Endothelial cell of umbilical vein (primary cell): ENCODE data around the gene SH3PXD2A. TPM values are rescaled to one million over a fixed set of nuclear protein-coding genes. Genes with fewer than 3 reads are reported as not detected.

ENCODE experiments used
- BruUV-seq: library from RNA; stranded (reverse); fragments of 400-500 nt; replicated peaks from 2 replicates; lab custom pipeline; 2021; lab: Mats Ljungman, UMichigan
- CTCF ChIA-PET: fragments of 300-600, 350-600 bp; sonication (Branson Sonifier 250); formaldehyde crosslinking; loops from one replicate; lab custom pipeline; 2021; ENCODE audit warnings: antibody characterized with exemption, inconsistent platforms; lab: Charles Lee
- POLR2A ChIA-PET: fragments of 300-600, 350-600 bp; sonication (Branson Sonifier 250); formaldehyde crosslinking; loops from one replicate; lab custom pipeline; 2021; ENCODE audit warnings: antibody characterized with exemption, inconsistent platforms; lab: Charles Lee
- DNase-seq: peaks from one replicate; pipeline ENCODE4 v3.0.0-alpha.2; 2011; ENCODE audit warnings: low read depth, low spot score
- FAIRE-seq: peaks from 2 replicates; lab custom pipeline; 2011; peaks lifted over from hg19 to GRCh38; lab: Jason Lieb, UNC
- H2AFZ ChIP-seq: 2 replicates; pipeline ENCODE4 v1.6.0; 2012; ENCODE audit warnings: low read depth, low read length, control low read depth, inconsistent platforms
- H3K27ac ChIP-seq: 2 replicates; pipeline ENCODE4 v1.5.1; 2011; ENCODE audit warnings: low read depth, mild to moderate bottlenecking, control low read depth, low read length, moderate library complexity; ENCODE audit not compliant: insufficient read depth
- H3K27me3 ChIP-seq, 2 experiments: 2 replicates each; pipeline versions ENCODE4 v1.6.0 to v1.6.1; 2011; ENCODE audit warnings: low read length in 2 of 2, mixed read lengths in 1 of 2; ENCODE audit not compliant: control insufficient read depth in 2 of 2, insufficient read depth in 2 of 2
- H3K36me3 ChIP-seq, 2 experiments: 2 replicates in 1 of 2; 3 replicates in 1 of 2; pipeline ENCODE4 v1.5.1; 2011; ENCODE audit warnings: low read length in 2 of 2, mild to moderate bottlenecking in 1 of 2, moderate library complexity in 1 of 2; ENCODE audit not compliant: control insufficient read depth in 2 of 2, insufficient read depth in 2 of 2; ENCODE audit errors: extremely low read depth in 1 of 2
- H3K4me1 ChIP-seq: 3 replicates; pipeline ENCODE4 v1.5.1; 2011; ENCODE audit warnings: mild to moderate bottlenecking, low read length; ENCODE audit not compliant: control insufficient read depth, insufficient read depth; ENCODE audit errors: extremely low read depth
- H3K4me2 ChIP-seq: 2 replicates; pipeline ENCODE4 v1.6.1; 2011; ENCODE audit warnings: low read length, control low read depth, mixed read lengths; ENCODE audit not compliant: insufficient read depth
- H3K4me3 ChIP-seq, 3 experiments: fragments of 200-600 bp in 1 of 3; sonication (generic), shearing (Covaris generic) in 1 of 3; replicated peaks in 1 of 3; 2 replicates each; pipeline ENCODE4 v1.5.1; 2011 to 2016; ENCODE audit warnings: control low read depth in 3 of 3, low read length in 3 of 3, mild to moderate bottlenecking in 2 of 3, inconsistent platforms in 1 of 3, low read depth in 1 of 3, moderate library complexity in 1 of 3; ENCODE audit not compliant: insufficient read depth in 1 of 3
- H3K79me2 ChIP-seq: 2 replicates; pipeline ENCODE4 v1.6.0; 2012; ENCODE audit warnings: low read length, inconsistent platforms; ENCODE audit not compliant: control insufficient read depth, insufficient read depth
- H3K9ac ChIP-seq: replicated peaks from 2 replicates; pipeline ENCODE3; 2011; ENCODE audit warnings: low read length, control low read depth; ENCODE audit not compliant: insufficient read depth; ENCODE audit errors: extremely low read depth
- H3K9me1 ChIP-seq: replicated peaks from 3 replicates; pipeline ENCODE4 v1.6.0; 2011; ENCODE audit warnings: mild to moderate bottlenecking, low read length; ENCODE audit not compliant: control insufficient read depth, insufficient read depth; ENCODE audit errors: extremely low read depth
- H3K9me3 ChIP-seq: replicated peaks from 2 replicates; pipeline ENCODE4 v1.5.1; 2012; ENCODE audit warnings: low read length, inconsistent platforms; ENCODE audit not compliant: control insufficient read depth, insufficient read depth
- H4K20me1 ChIP-seq: replicated peaks from 2 replicates; pipeline ENCODE3; 2011; ENCODE audit warnings: mild to moderate bottlenecking, low read length; ENCODE audit not compliant: control insufficient read depth, insufficient read depth; ENCODE audit errors: extremely low read depth
- EZH2 ChIP-seq: IDR thresholded peaks from 2 replicates; pipeline ENCODE4 v1.6.1; 2012; ENCODE audit warnings: borderline replicate concordance, low read depth, mild to moderate bottlenecking, moderate library complexity, low read length, inconsistent platforms; ENCODE audit not compliant: severe bottlenecking
- FOS ChIP-seq: IDR thresholded peaks from 2 replicates; pipeline ENCODE4 v1.6.1; 2011; ENCODE audit warnings: mild to moderate bottlenecking, low read length, moderate library complexity, borderline replicate concordance; ENCODE audit not compliant: insufficient read depth
- GATA2 ChIP-seq: IDR thresholded peaks from 2 replicates; pipeline ENCODE4 v1.7.0; 2011; ENCODE audit warnings: low read depth, mild to moderate bottlenecking, moderate library complexity, mixed read lengths, low read length; ENCODE audit not compliant: insufficient read length, insufficient read depth
- JUN ChIP-seq: IDR thresholded peaks from 2 replicates; pipeline ENCODE4 v1.6.1; 2011; ENCODE audit warnings: borderline replicate concordance, low read depth; ENCODE audit not compliant: insufficient read length, insufficient read depth
- MYC ChIP-seq: IDR thresholded peaks from one replicate; pipeline ENCODE4 v1.6.1; 2011; ENCODE audit warnings: mild to moderate bottlenecking, low read depth, low read length
- POLR2A ChIP-seq: IDR thresholded peaks from 2 replicates; pipeline ENCODE4 v1.6.1; 2012; ENCODE audit warnings: low read depth, mild to moderate bottlenecking, control low read depth, low read length
- POLR2AphosphoS5 ChIP-seq: IDR thresholded peaks from 2 replicates; pipeline ENCODE4 v1.6.1; 2012; ENCODE audit warnings: low read depth, mild to moderate bottlenecking, control low read depth, low read length, moderate library complexity; ENCODE audit not compliant: insufficient read depth
- dilution Hi-C: fragments of 300-500 bp; cut with MboI; formaldehyde crosslinking; loops from one replicate; pipeline ENCODE4 v1.15.0; 2019; ENCODE audit warnings: low sequenced_read_pairs; ENCODE audit not compliant: extremely low pct_ligation_motif_present
- intact Hi-C: fragments of 100-400 bp; cut with micrococcal nuclease; formaldehyde crosslinking; loops from one replicate; pipeline ENCODE4 v1.10.0; 2022
- polyA plus RNA-seq, 4 experiments: library from polyadenylated mRNA; depleted of rRNA in 3 of 4; stranded (reverse) in 3 of 4; unstranded in 1 of 4; fragments of >200 nt; gene quantifications; 2 replicates each; pipeline versions ENCODE4 v1.2.1 to v1.2.3, GENCODE V29; 2011 to 2012; ENCODE audit warnings: missing spikeins in 1 of 4
- total RNA-seq: library from RNA; stranded (reverse); gene quantifications from 2 replicates; pipeline ENCODE4 v1.2.3, GENCODE V29; 2021
- TF ChIP-seq, protein P1 (sequence below), 2 donors: IDR thresholded peaks; 1 replicate in 1 of 2; 2 replicates in 1 of 2; pipeline ENCODE4 v1.5.1; 2011; ENCODE audit warnings: low read length in 2 of 2, mild to moderate bottlenecking in 2 of 2, moderate library complexity in 2 of 2, control low read depth in 1 of 2, inconsistent platforms in 1 of 2, low read depth in 1 of 2; ENCODE audit not compliant: insufficient read depth in 1 of 2; ENCODE audit errors: extremely low read depth in 1 of 2
- TF ChIP-seq, protein P2 (sequence below): IDR thresholded peaks from 2 replicates; pipeline ENCODE4 v1.6.1; 2011; ENCODE audit not compliant: insufficient read depth, insufficient read length

SH3PXD2A gene
- total and polyA plus RNA-seq, 2 donors (not counting 3 experiments of a cell fraction or from before 2014, with no cell fraction given), result 1.4 to 5.1 TPM

DNA sequence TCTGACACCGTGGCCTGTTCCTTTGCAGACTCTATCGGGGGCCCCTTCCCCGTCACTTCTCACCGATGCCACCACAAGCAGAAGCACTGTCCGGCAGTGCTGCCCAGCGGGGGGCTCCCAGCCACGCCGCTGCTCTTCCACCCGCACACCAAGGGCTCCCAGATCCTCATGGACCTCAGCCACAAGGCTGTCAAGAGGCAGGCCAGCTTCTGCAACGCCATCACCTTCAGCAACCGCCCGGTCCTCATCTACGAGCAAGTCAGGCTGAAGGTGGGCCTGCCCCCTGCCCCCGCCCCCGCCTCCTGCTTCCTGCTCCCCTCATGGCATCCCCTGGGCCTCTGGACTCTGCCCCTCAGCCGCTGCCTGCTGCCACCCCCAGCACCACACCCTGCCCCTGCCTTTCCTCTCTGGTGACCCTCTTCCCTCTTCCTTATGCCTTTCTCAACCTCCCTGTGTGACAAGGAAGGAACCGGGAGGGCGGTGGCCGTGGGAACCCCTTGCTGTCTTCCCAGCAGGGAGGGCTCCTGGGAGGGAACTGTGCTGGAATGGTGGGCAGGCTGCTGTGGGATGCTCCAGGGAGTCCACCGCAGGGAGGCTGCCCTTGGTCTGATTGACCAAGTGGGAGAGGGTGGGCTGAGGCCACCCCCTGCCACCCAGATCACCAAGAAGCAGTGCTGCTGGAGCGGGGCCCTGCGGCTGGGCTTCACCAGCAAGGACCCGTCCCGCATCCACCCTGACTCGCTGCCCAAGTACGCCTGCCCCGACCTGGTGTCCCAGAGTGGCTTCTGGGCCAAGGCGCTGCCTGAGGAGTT, 284.3 kb downstream of the SH3PXD2A start:
- H3K9me3 ChIP-seq, result no peaks in the 10 kb centered on the region
- H3K4me2 ChIP-seq, result no peak overlapping the region
- H3K9me1 ChIP-seq, result no peaks in the 10 kb centered on the region
- no TSS peak for BruUV-seq
- no peaks in the 10 kb centered on the region for H3K36me3 ChIP-seq
- H3K79me2 ChIP-seq, result no peaks in the 10 kb centered on the region
- H3K9ac ChIP-seq, result no peak overlapping the region
- no peak overlapping the region for H3K27ac ChIP-seq
- FAIRE-seq, result no peak
- dilution Hi-C loops (no loop called here), intact Hi-C loops (no loop called here)
- CTCF ChIA-PET, result no interaction called here
- H3K4me1 ChIP-seq, result no peaks in the 10 kb centered on the region
- no peak overlapping the region for H3K4me3 ChIP-seq
- no peak for DNase-seq
- POLR2A ChIA-PET, result no interaction called here
- H4K20me1 ChIP-seq, result no peaks in the 10 kb centered on the region
- H2AFZ ChIP-seq, result no peak overlapping the region
- H3K27me3 ChIP-seq, result peaks cover 9 to 11% of the 10 kb centered on the region in 2 experiments
- TF ChIP-seq FOS, result no peak
- no peak for TF ChIP-seq JUN
- no peak for TF ChIP-seq MYC
- TF ChIP-seq POLR2A, result no peak
- no peak for TF ChIP-seq POLR2AphosphoS5
- TF ChIP-seq, protein P1, sequence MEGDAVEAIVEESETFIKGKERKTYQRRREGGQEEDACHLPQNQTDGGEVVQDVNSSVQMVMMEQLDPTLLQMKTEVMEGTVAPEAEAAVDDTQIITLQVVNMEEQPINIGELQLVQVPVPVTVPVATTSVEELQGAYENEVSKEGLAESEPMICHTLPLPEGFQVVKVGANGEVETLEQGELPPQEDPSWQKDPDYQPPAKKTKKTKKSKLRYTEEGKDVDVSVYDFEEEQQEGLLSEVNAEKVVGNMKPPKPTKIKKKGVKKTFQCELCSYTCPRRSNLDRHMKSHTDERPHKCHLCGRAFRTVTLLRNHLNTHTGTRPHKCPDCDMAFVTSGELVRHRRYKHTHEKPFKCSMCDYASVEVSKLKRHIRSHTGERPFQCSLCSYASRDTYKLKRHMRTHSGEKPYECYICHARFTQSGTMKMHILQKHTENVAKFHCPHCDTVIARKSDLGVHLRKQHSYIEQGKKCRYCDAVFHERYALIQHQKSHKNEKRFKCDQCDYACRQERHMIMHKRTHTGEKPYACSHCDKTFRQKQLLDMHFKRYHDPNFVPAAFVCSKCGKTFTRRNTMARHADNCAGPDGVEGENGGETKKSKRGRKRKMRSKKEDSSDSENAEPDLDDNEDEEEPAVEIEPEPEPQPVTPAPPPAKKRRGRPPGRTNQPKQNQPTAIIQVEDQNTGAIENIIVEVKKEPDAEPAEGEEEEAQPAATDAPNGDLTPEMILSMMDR (IDR thresholded peaks at IDR 0.05; ENCODE audit: extremely low read depth in 1 of 2, insufficient read depth in 1 of 2, low read depth in 1 of 2, low read length in 2 of 2), result no peak
- TF ChIP-seq EZH2, result no peak
- TF ChIP-seq, protein P2, sequence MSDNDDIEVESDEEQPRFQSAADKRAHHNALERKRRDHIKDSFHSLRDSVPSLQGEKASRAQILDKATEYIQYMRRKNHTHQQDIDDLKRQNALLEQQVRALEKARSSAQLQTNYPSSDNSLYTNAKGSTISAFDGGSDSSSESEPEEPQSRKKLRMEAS, result no peak
- no peak for TF ChIP-seq GATA2
